Mucosa of stomach (tissue), 1 donor: Measurements from ENCODE around the gene SPTA1.

Source experiments
- H3K27me3 ChIP-seq: one replicate; pipeline ENCODE4 v1.7.0; 2013; ENCODE audit warnings: mild to moderate bottlenecking, low read length; ENCODE audit not compliant: control insufficient read depth, insufficient read depth
- H3K36me3 ChIP-seq: one replicate; pipeline ENCODE4 v1.7.0; 2013; ENCODE audit warnings: low read length; ENCODE audit not compliant: control insufficient read depth, insufficient read depth
- H3K4me1 ChIP-seq: one replicate; pipeline ENCODE4 v1.7.0; 2013; ENCODE audit warnings: mild to moderate bottlenecking, low read length; ENCODE audit not compliant: control insufficient read depth, insufficient read depth
- H3K4me3 ChIP-seq: one replicate; pipeline ENCODE4 v1.7.0; 2013; ENCODE audit warnings: low read length
- H3K9ac ChIP-seq: one replicate; pipeline ENCODE4 v1.7.0; 2013; ENCODE audit warnings: mild to moderate bottlenecking, low read length, moderate library complexity
- H3K9me3 ChIP-seq: one replicate; pipeline ENCODE4 v1.7.0; 2013; ENCODE audit warnings: mild to moderate bottlenecking, low read length, moderate library complexity; ENCODE audit not compliant: control insufficient read depth
- donor health status: Pancreatic carcinoma.

The SPTA1 gene

DNA sequence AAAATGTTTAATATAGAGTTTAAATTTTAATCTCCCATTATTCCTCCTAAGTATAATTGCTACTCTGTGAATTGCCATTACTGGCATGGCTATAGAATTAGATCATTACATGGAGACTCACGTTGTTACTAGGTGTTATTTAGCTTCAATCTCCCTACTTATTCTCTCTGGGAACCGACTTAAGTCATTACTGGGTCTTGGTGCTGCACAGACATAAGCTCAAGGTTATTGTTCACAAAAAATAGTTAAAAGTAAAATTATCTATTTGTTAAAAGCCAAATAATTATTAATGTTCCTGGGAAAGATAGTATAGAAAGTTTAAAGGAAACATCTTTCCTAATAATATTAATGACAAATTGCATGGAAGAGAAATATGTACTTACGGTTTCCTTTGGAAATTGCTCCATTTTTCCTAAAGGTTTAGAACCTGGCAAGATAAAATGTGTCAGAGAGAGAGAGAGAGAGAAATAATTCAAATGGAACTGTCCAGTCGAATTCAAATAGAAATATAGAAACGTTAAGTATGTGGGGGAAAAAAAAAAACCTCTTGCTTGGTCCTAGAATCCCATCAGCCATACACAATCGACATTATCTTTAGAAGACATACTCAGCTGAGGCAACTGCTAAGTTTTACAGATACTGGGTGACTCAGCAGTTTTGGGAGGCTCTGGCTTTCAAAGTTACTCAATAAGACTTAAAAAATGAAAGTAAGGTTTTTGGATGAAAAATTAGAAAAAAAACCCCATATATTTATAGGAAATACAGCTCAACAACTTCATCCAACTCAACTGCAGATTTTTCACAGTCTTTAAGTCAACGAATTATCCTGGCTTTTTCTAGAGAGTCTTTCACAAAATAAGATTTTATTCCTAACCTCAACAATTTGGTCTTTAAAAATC, at the start of gene SPTA1:
TSS of gene SPTA1 (minus strand) at position 605 of the 899 bp plus-strand sequence. CDS start at position 407, 198 bp downstream.
- H3K9me3 ChIP-seq = no peaks in the 10 kb centered on the region
- H3K4me1 ChIP-seq = no peaks in the 10 kb centered on the region
- H3K4me3 ChIP-seq = no peak within 1 kb of the TSS
- H3K27me3 ChIP-seq = no peaks in the 10 kb centered on the region
- H3K9ac ChIP-seq = no peak within 1 kb of the TSS
- H3K36me3 ChIP-seq = no peaks in the 10 kb centered on the region

DNA sequence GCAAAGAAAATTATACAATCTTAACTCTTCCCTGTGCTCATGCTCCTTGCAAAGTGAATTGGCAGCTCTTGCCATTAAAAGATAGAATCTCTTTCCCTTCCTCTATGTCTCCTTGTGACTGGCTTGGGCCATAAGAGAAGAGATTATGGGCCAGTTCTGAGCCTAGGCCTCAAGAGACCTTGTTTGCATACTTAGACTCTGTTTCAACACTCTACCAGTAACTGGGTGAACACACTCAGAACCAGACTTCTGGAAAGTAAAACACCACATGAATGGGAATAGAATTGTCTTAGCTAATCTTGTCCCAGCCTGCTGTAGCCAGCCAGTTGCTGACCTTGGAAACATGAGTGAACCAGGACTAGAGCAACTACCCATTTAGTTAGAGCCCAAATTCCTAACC, 49.3 kb upstream of the SPTA1 start:
- no peaks in the 10 kb centered on the region for H3K4me1 ChIP-seq
- H3K4me3 ChIP-seq = no peak overlapping the region
- H3K36me3 ChIP-seq = no peaks in the 10 kb centered on the region
- H3K27me3 ChIP-seq = no peaks in the 10 kb centered on the region
- H3K9ac ChIP-seq = no peak overlapping the region
- H3K9me3 ChIP-seq = no peaks in the 10 kb centered on the region

DNA sequence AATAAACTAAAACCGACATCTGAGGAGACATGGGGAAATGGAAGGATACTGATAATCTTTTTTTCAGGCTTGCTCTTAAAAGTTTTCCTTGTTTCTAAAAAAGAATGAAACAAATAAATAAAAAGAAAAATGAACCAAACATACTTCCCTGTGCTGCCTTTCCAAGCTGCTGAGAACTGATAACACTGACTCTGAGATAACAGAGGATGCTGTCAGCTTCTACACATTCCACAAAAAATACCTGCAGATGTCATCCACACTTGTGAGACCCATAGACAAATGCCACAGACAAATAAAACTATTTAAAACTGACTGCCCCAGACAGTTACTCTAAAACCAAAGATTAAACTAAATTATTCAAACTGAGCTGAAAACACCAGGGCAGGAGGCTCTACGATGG, 46.0 kb upstream of the SPTA1 start:
- Histone ChIP-seq H3K27me3 (no peaks in the 10 kb centered on the region), H3K4me1 (no peaks in the 10 kb centered on the region), H3K9me3 (no peaks in the 10 kb centered on the region), H3K36me3 (no peaks in the 10 kb centered on the region), H3K9ac (no peak overlapping the region), H3K4me3 (no peak overlapping the region)

DNA sequence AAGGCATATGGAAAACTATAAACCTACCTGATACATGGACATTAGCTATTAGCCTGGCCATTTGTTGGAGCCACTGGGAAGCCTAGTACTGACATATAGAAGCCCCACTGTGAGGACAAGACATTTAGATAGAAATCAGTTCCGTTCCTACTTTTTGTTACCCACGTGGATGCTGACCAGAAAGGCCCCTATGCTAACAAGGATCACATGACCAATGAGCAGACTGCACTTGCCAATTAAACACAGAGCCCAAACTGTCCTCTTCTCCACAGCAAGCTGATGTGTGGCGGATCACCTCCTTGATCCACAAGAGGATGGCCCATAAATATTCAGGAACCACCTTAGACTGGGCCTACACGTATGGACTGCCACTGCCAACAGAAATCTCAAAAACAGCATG, 45.2 kb upstream of the SPTA1 start:
- H3K27me3 ChIP-seq = no peaks in the 10 kb centered on the region
- H3K4me3 ChIP-seq = no peak overlapping the region
- no peaks in the 10 kb centered on the region for H3K36me3 ChIP-seq
- no peaks in the 10 kb centered on the region for H3K9me3 ChIP-seq
- H3K4me1 ChIP-seq = no peaks in the 10 kb centered on the region
- H3K9ac ChIP-seq = no peak overlapping the region

DNA sequence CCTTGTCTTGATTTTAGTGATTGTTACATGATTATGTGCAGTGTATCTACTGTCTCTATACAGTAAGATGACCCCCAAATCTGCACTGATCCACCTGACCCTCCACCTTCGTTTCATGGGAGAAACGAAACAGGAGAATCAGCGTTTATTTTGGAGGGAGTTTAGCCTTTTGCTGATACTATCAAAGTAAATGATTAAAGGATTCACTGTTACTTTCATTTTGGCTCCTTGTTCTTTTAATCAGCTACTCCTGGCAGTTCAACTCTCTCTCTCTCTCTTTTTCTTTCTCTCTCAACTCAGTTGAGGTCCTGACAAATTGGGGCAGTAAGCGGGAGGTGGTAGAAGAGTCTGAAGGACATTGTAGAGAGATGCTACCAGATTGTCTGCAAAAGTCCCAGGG, 43.9 kb upstream of the SPTA1 start:
- H3K27me3 ChIP-seq = no peaks in the 10 kb centered on the region
- H3K36me3 ChIP-seq = no peaks in the 10 kb centered on the region
- no peaks in the 10 kb centered on the region for H3K9me3 ChIP-seq
- no peaks in the 10 kb centered on the region for H3K4me1 ChIP-seq
- H3K9ac ChIP-seq = no peak overlapping the region
- H3K4me3 ChIP-seq = no peak overlapping the region

DNA sequence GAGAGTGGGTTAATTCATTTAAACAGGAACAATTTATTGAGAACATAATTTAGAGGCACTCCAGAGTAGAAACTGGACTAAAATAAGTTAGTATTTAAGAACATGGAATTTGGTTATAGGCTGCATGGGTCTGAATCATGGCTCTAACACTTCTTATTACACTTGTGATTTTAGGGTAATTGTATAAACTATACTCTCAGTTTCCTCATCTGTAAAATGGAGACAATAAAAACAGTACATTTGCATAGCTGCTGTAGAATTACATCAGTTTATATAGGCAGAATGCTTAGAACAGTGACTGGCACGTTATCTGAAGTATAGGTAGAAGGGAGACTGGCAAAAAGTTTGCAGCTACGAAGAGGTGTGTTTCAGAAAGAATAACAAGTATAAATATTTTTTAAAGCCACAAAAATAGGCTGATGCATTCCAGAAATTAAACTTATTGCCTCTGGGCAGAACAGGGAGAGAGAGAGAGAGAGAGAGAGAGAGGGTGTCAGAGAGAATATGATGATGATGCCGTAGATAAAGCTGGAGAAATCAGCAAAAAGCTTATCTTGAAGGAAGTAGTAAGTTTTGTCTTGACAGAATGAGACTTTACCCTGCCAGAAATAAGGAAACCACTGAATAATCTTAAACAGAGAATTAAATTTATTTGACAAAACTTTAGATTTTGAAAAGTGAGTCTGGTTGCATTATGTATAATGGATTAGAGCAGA, 42.2 kb upstream of the SPTA1 start:
- no peaks in the 10 kb centered on the region for H3K4me1 ChIP-seq
- H3K36me3 ChIP-seq = no peaks in the 10 kb centered on the region
- no peaks in the 10 kb centered on the region for H3K27me3 ChIP-seq
- no peak overlapping the region for H3K9ac ChIP-seq
- H3K9me3 ChIP-seq = no peaks in the 10 kb centered on the region
- no peak overlapping the region for H3K4me3 ChIP-seq

DNA sequence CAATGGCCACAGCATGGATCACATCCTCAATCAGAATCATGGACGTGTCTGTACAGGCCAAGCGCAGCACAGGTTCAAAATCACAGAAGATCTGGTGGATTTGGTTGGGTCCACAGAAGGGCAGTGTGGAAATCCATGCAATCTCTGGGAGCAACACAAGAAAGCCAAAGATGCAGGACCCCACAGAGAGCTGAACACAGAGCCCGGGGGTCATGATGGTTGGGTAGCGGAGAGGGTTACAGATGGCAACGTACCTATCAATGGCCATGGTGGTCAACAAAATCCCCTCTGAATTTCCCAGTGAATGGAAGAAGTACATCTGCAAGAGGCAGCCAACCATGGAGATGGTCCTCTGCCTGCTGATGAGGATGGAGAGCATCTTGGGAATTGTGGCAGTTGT, 37.9 kb upstream of the SPTA1 start:
- H3K9me3 ChIP-seq = no peaks in the 10 kb centered on the region
- no peaks in the 10 kb centered on the region for H3K27me3 ChIP-seq
- no peaks in the 10 kb centered on the region for H3K4me1 ChIP-seq
- H3K4me3 ChIP-seq = no peak overlapping the region
- H3K36me3 ChIP-seq = no peaks in the 10 kb centered on the region
- no peak overlapping the region for H3K9ac ChIP-seq

DNA sequence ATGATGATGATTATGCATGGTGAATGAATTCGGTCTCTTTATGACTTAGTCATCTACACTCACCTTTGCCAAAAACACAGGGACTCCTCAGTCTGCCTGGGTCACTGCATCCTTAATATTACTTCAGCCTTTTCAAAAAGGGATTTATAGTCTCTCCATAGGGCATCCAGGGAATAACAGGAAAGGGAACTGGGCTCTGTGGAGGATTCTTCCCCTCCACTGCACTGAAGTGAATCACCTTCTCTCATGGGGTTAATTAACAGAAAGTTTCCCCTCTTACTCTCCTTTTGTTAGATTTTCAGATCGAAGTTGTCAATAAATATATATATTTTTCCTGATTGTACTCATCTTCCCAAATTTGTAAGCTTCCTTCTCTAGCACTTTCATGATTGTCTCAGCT, 34.1 kb upstream of the SPTA1 start, which contains the start of gene OR6K3:
TSS of gene OR6K3 (minus strand) at position 101 of the 400 bp plus-strand sequence. CDS start 2,605 bp downstream, outside the sequence.
- Histone ChIP-seq H3K4me1 (no peaks in the 10 kb centered on the region), H3K27me3 (no peaks in the 10 kb centered on the region), H3K36me3 (no peaks in the 10 kb centered on the region), H3K9ac (no peak within 1 kb of the TSS), H3K9me3 (no peaks in the 10 kb centered on the region), H3K4me3 (no peak within 1 kb of the TSS)

DNA sequence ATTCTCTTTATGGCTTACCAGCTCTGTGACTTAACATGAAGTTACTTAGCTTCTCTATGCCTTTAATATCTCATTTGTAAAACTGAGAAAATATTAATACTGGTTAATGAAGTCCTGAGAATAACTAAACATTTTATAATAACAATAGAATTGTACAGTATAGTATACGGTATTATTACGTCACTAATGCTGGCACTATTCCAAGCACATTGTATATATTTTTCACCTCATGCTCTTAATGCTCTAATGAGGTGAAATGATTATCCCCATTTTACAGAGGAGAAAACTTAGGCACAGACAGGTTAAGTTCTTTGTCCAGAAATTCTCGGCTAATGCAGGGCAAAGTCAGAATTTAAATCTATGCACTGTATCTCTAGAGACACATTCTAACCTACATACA, 33.1 kb upstream of the SPTA1 start:
- H3K27me3 ChIP-seq = no peaks in the 10 kb centered on the region
- H3K4me3 ChIP-seq = no peak overlapping the region
- H3K36me3 ChIP-seq = no peaks in the 10 kb centered on the region
- no peaks in the 10 kb centered on the region for H3K9me3 ChIP-seq
- no peaks in the 10 kb centered on the region for H3K4me1 ChIP-seq
- H3K9ac ChIP-seq = no peak overlapping the region

DNA sequence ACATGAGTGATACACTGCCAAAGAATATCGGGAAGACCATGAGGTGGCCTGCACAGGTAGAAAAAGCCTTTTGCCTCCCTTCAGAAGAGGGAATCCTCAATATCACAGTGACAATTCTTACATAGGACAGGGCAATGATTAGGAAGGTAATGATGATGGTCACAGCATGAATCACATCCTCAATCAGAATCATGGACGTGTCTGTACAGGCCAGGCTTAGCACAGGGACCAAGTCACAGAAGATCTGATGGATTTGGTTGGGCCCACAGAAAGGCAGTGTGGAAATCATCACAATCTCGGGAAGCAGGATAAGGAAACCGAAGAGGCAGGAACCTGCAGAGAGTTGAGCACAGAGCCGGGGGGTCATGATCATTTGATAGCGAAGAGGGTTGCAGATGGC, 30.8 kb upstream of the SPTA1 start:
- Histone ChIP-seq H3K9ac (no peak overlapping the region), H3K4me1 (no peaks in the 10 kb centered on the region), H3K27me3 (no peaks in the 10 kb centered on the region), H3K36me3 (no peaks in the 10 kb centered on the region), H3K9me3 (no peaks in the 10 kb centered on the region), H3K4me3 (no peak overlapping the region)

DNA sequence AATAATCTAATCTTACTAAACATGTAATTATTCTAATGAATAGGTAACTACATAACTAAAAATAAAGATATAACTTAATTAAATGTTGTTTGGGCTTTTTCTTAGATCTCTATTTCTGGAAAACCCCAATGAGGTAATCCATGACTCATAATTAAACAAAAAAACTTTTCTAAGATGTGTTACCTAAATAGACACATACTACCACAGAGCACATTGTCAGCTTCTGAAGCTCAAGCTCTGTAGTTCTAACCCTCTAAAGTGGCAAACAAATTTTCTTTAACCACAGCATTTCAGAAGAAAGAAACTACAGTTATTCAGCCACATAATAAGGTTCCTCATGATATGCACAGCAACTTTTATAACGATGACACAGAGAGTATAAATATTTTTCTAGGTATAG, 29.8 kb upstream of the SPTA1 start:
- Histone ChIP-seq H3K4me1 (no peaks in the 10 kb centered on the region), H3K4me3 (no peak overlapping the region), H3K9ac (no peak overlapping the region), H3K27me3 (no peaks in the 10 kb centered on the region), H3K9me3 (no peaks in the 10 kb centered on the region), H3K36me3 (no peaks in the 10 kb centered on the region)

DNA sequence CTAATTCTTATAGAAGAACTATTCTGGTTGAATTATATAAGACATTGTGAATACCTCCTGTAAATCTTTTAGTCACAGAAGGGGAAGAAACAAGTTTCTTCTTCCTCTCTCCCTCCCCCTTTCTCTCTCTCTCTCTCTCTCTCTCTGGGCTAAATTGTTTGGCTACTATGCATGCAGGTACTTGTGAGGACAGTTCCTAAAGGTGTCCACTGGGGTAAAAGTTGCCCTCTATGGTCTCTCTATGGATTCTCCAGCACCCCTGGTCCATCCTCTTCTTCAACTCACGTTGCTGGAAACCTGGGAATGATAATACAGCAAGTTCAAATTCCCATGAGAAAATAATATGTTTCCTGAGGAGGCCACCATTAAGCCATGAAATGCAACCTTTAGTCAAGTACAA, 28.2 kb upstream of the SPTA1 start:
- no peaks in the 10 kb centered on the region for H3K27me3 ChIP-seq
- H3K4me1 ChIP-seq = no peaks in the 10 kb centered on the region
- no peak overlapping the region for H3K4me3 ChIP-seq
- no peak overlapping the region for H3K9ac ChIP-seq
- H3K9me3 ChIP-seq = no peaks in the 10 kb centered on the region
- H3K36me3 ChIP-seq = no peaks in the 10 kb centered on the region
